IMR-90 (cell line): ENCODE measurements around the gene FN1.

ENCODE experiments used
- CHD1 ChIP-seq: IDR thresholded peaks from 2 replicates; pipeline ENCODE4 v1.6.1; 2012; ENCODE audit warnings: low read depth, low read length, improper control_type of control experiment
- CTCF ChIP-seq: conservative IDR thresholded peaks from 2 replicates; pipeline ENCODE4 v1.5.1; 2012; ENCODE audit warnings: mild to moderate bottlenecking, low read depth, low read length, improper control_type of control experiment
- POLR2A ChIP-seq: IDR thresholded peaks from 2 replicates; pipeline ENCODE4 v1.6.1; 2012; ENCODE audit warnings: mild to moderate bottlenecking, low read depth, low read length
- RAD21 ChIP-seq: IDR thresholded peaks from 2 replicates; pipeline ENCODE4 v1.6.1; 2012; ENCODE audit warnings: low read length, improper control_type of control experiment
- RFX5 ChIP-seq: IDR thresholded peaks from 2 replicates; pipeline ENCODE4 v1.8.0; 2012; ENCODE audit warnings: low read depth, mild to moderate bottlenecking, low read length, moderate library complexity

DNA sequence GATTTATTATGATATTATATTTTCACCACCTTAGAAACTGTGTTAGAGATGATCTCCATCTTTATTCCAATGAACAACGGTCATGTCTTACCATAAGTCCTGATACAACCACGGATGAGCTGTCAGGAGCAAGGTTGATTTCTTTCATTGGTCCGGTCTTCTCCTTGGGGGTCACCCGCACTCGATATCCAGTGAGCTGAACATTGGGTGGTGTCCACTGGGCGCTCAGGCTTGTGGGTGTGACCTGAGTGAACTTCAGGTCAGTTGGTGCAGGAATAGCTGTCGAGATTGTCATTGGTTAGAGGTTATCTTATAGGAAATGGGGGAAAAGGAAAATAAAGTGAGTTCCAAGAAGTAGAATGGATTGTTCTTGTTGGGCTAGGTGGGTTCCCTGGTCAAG, 56.8 kb downstream of the FN1 start:
- no peak for TF ChIP-seq CTCF
- TF ChIP-seq POLR2A: no peak
- TF ChIP-seq CHD1: no peak
- TF ChIP-seq RAD21: no peak
- TF ChIP-seq RFX5: no peak
